HCT116 (cell line): ENCODE results near the gene CCDC188. TPM values are rescaled to one million over a fixed set of nuclear protein-coding genes. Genes with fewer than 3 reads are reported as not detected.

Experiments
- ATAC-seq: fragments of 200-7000 bp; cut with Tn5 transposase; 2 replicates; pipeline ENCODE4 v1.9.1; 2020; ENCODE audit warnings: mild to moderate bottlenecking, moderate library complexity
- BruUV-seq: library from RNA; stranded (reverse); fragments of 400-500 nt; replicated peaks from 2 replicates; lab custom pipeline; 2021; lab: Mats Ljungman, UMichigan
- CTCF ChIA-PET: fragments of 300-600 bp; sonication (Branson Sonifier 250); formaldehyde crosslinking; loops from one replicate; lab custom pipeline; 2021; ENCODE audit warnings: antibody characterized with exemption; lab: Charles Lee
- POLR2A ChIA-PET: fragments of 300-600, 350-600 bp; sonication (Branson Sonifier 250); formaldehyde crosslinking; loops from one replicate; lab custom pipeline; 2021; ENCODE audit warnings: antibody characterized with exemption; lab: Charles Lee
- RAD21 ChIA-PET, 2 experiments: fragments of 300-600 bp; sonication (Branson Sonifier 250); formaldehyde crosslinking; loops; one replicate each; lab custom pipeline; 2023; ENCODE audit warnings: low total read pairs in 2 of 2; ENCODE audit not compliant: uncharacterized antibody in 2 of 2, unreplicated experiment in 2 of 2, low non-redundant PET in 1 of 2; lab: Charles Lee
- DNase-seq: peaks from one replicate; pipeline ENCODE4 v3.0.0-alpha.2; 2010; ENCODE audit warnings: low read depth, low spot score
- H2AFZ ChIP-seq: fragments of 200-600 bp; shearing (Covaris generic), sonication (generic); 2 replicates; pipeline ENCODE4 v1.6.1; 2017; ENCODE audit warnings: low read depth, mixed run types, mixed read lengths, antibody characterized with exemption, low read length; ENCODE audit not compliant: poor library complexity, severe bottlenecking
- H3K27ac ChIP-seq: 2 replicates; pipeline ENCODE4 v1.5.1; 2012; ENCODE audit warnings: low read depth, low read length
- H3K27me3 ChIP-seq: fragments of 200-600 bp; sonication (generic); 2 replicates; pipeline ENCODE4 v1.6.1; 2016; ENCODE audit warnings: mixed run types, low read length, mixed read lengths; ENCODE audit not compliant: insufficient read depth
- H3K36me3 ChIP-seq, 2 experiments: fragments of 200-500 bp in 1 of 2; fragments of 200-600 bp in 1 of 2; sonication (Bioruptor generic) in 1 of 2; sonication (generic) in 1 of 2; 2 replicates each; pipeline versions ENCODE4 v1.5.1 to v1.6.1; 2014 to 2016; ENCODE audit warnings: low read length in 2 of 2, inconsistent platforms in 1 of 2, mixed read lengths in 1 of 2, mixed run types in 1 of 2; ENCODE audit not compliant: insufficient read depth in 2 of 2, control insufficient read depth in 1 of 2
- H3K4me1 ChIP-seq, 2 experiments: fragments of 200-600 bp in 1 of 2; sonication (generic) in 1 of 2; 2 replicates each; pipeline versions ENCODE4 v1.5.1 to v1.6.1; 2012 to 2017; ENCODE audit warnings: low read length in 2 of 2, inconsistent platforms in 1 of 2, mild to moderate bottlenecking in 1 of 2, mixed read lengths in 1 of 2, mixed run types in 1 of 2, moderate library complexity in 1 of 2; ENCODE audit not compliant: insufficient read depth in 2 of 2, control insufficient read depth in 1 of 2
- H3K4me2 ChIP-seq: fragments of 200-600 bp; sonication (generic); 2 replicates; pipeline ENCODE4 v1.6.1; 2017; ENCODE audit warnings: mixed run types, low read length, mixed read lengths
- H3K4me3 ChIP-seq, 2 experiments: fragments of 200-600 bp in 1 of 2; sonication (generic) in 1 of 2; replicated peaks in 1 of 2; 2 replicates each; pipeline ENCODE4 v1.5.1; 2011 to 2016; ENCODE audit warnings: low read length in 2 of 2, control low read depth in 1 of 2, low read depth in 1 of 2, mild to moderate bottlenecking in 1 of 2, mixed read lengths in 1 of 2, mixed run types in 1 of 2
- H3K79me2 ChIP-seq: fragments of 200-600 bp; sonication (generic); 2 replicates; pipeline ENCODE4 v1.6.1; 2017; ENCODE audit warnings: mild to moderate bottlenecking, mixed run types, low read length, moderate library complexity, mixed read lengths; ENCODE audit not compliant: insufficient read depth
- H3K9ac ChIP-seq: fragments of 200-600 bp; sonication (generic); 2 replicates; pipeline ENCODE4 v1.6.1; 2016; ENCODE audit warnings: low read length, mixed read lengths
- H3K9me2 ChIP-seq: fragments of 200-600 bp; sonication (generic), shearing (Covaris generic); 2 replicates; pipeline ENCODE4 v1.6.1; 2017; ENCODE audit warnings: mixed run types, mild to moderate bottlenecking, moderate library complexity; ENCODE audit not compliant: insufficient read depth
- H3K9me3 ChIP-seq, 2 experiments: fragments of 200-500 bp in 1 of 2; fragments of 200-600 bp in 1 of 2; sonication (Bioruptor generic) in 1 of 2; sonication (generic) in 1 of 2; 2 replicates each; pipeline ENCODE4 v1.6.1; 2014 to 2017; ENCODE audit warnings: low read length in 2 of 2, mixed read lengths in 2 of 2, inconsistent platforms in 1 of 2, low read depth in 1 of 2, mild to moderate bottlenecking in 1 of 2, mixed run types in 1 of 2, moderate library complexity in 1 of 2; ENCODE audit not compliant: control insufficient read depth in 1 of 2, insufficient read depth in 1 of 2
- H4K20me1 ChIP-seq: fragments of 200-600 bp; sonication (generic), shearing (Covaris generic); 2 replicates; pipeline ENCODE4 v1.6.1; 2017; ENCODE audit warnings: mixed run types, mild to moderate bottlenecking, moderate library complexity; ENCODE audit not compliant: insufficient read depth
- ATF3 ChIP-seq: IDR thresholded peaks from 2 replicates; pipeline ENCODE4 v1.6.1; 2012
- CBX3 ChIP-seq: IDR thresholded peaks from 2 replicates; pipeline ENCODE4 v1.6.1; 2012; ENCODE audit warnings: low read depth
- CTCF ChIP-seq, 3 experiments: fragments of 200-600 bp in 1 of 3; sonication (generic) in 1 of 3; IDR thresholded peaks in 2 of 3; conservative IDR thresholded peaks in 1 of 3; 2 replicates each; pipeline ENCODE4 v1.5.1; 2012 to 2017; ENCODE audit warnings: low read depth in 2 of 3, low read length in 2 of 3, antibody characterized with exemption in 1 of 3, borderline replicate concordance in 1 of 3, control low read depth in 1 of 3, mild to moderate bottlenecking in 1 of 3, mixed read lengths in 1 of 3, mixed run types in 1 of 3, moderate library complexity in 1 of 3; ENCODE audit not compliant: insufficient read depth in 1 of 3
- EGR1 ChIP-seq: IDR thresholded peaks from 2 replicates; pipeline ENCODE4 v1.6.1; 2012; ENCODE audit warnings: low read depth
- ELF1 ChIP-seq: IDR thresholded peaks from 2 replicates; pipeline ENCODE4 v1.6.1; 2012; ENCODE audit warnings: low read depth, borderline replicate concordance
- EZH2 ChIP-seq: fragments of 200-600 bp; sonication (generic); IDR thresholded peaks from 2 replicates; pipeline ENCODE4 v1.6.1; 2017; ENCODE audit warnings: antibody characterized with exemption, mixed run types
- FOSL1 ChIP-seq: IDR thresholded peaks from 2 replicates; pipeline ENCODE4 v1.6.1; 2012; ENCODE audit warnings: low read depth
- JUND ChIP-seq: IDR thresholded peaks from 2 replicates; pipeline ENCODE4 v1.6.1; 2012
- POLR2A ChIP-seq: IDR thresholded peaks from 2 replicates; pipeline ENCODE4 v1.7.0; 2011; ENCODE audit warnings: borderline replicate concordance; ENCODE audit not compliant: insufficient read depth, insufficient read length; ENCODE audit errors: extremely low read depth
- REST ChIP-seq: IDR thresholded peaks from 2 replicates; pipeline ENCODE4 v1.6.1; 2012; ENCODE audit warnings: low read depth
- SIN3A ChIP-seq: IDR thresholded peaks from 2 replicates; pipeline ENCODE4 v1.6.1; 2012; ENCODE audit warnings: low read depth
- SP1 ChIP-seq: IDR thresholded peaks from 2 replicates; pipeline ENCODE4 v1.6.1; 2012; ENCODE audit warnings: low read depth
- SRF ChIP-seq: IDR thresholded peaks from 2 replicates; pipeline ENCODE4 v1.6.1; 2012; ENCODE audit warnings: low read depth
- TCF7L2 ChIP-seq: IDR thresholded peaks from 2 replicates; pipeline ENCODE4 v1.7.0; 2011; ENCODE audit warnings: borderline replicate concordance, inconsistent platforms; ENCODE audit not compliant: insufficient read depth, insufficient read length; ENCODE audit errors: extremely low read depth
- YY1 ChIP-seq: IDR thresholded peaks from 2 replicates; pipeline ENCODE4 v1.6.1; 2011; ENCODE audit warnings: low read length, low read depth, moderate library complexity, mild to moderate bottlenecking; ENCODE audit not compliant: insufficient replicate concordance; ENCODE audit errors: extremely low read depth
- ZBTB33 ChIP-seq: IDR thresholded peaks from 2 replicates; pipeline ENCODE4 v1.6.1; 2011; ENCODE audit warnings: mild to moderate bottlenecking, low read length, moderate library complexity; ENCODE audit not compliant: insufficient replicate concordance; ENCODE audit errors: extremely low read depth
- ZFX ChIP-seq: fragments of 450-650 bp; IDR thresholded peaks from 2 replicates; pipeline ENCODE4 v1.6.1; 2017
- ZNF274 ChIP-seq: fragments of 200-500 bp; sonication (Bioruptor generic); IDR thresholded peaks from 2 replicates; pipeline ENCODE4 v1.6.1; 2014; ENCODE audit warnings: mild to moderate bottlenecking, low read depth, low read length, inconsistent platforms
- intact Hi-C: fragments of 100-400 bp; cut with micrococcal nuclease; formaldehyde crosslinking; loops from 2 replicates; pipeline ENCODE4 v1.10.0; 2022
- total RNA-seq: library from RNA; stranded (reverse); gene quantifications from one replicate; pipeline ENCODE4 v1.2.1, GENCODE V29; 2021; ENCODE audit not compliant: unreplicated experiment

CCDC188 gene
- total RNA-seq, 1 experiment from 2014 or later, result not detected

GRCh38 chr22:20147237-20147988 is 3.4 kb downstream of the CCDC188 start:
- POLR2A ChIA-PET, result no interaction called here
- no peak for TF ChIP-seq REST
- no peak for TF ChIP-seq POLR2A
- TF ChIP-seq ZBTB33, result no peak
- no peak for TF ChIP-seq ATF3
- no peak for TF ChIP-seq CBX3
- TF ChIP-seq SRF, result no peak
- no peak for TF ChIP-seq EZH2
- no peak for TF ChIP-seq ELF1
- TF ChIP-seq ZNF274, result no peak
- TF ChIP-seq YY1, result no peak
- TF ChIP-seq SP1, result no peak
- no peak for TF ChIP-seq TCF7L2
- TF ChIP-seq SIN3A, result no peak
- TF ChIP-seq ZFX, result no peak
- TF ChIP-seq EGR1, result no peak
- no peak for TF ChIP-seq CTCF (IDR thresholded peaks at IDR 0.05 in 2 of 3, conservative IDR thresholded peaks at IDR 0.05 in 1 of 3; ENCODE audit: borderline replicate concordance in 1 of 3, insufficient read depth in 1 of 3, low read depth in 2 of 3, low read length in 2 of 3)
- no peak for TF ChIP-seq FOSL1
- no peak for TF ChIP-seq JUND
- Histone ChIP-seq H3K9ac (no peak overlapping the region), H3K4me2 (no peak overlapping the region), H2AFZ (no peak overlapping the region), H4K20me1 (no peaks in the 10 kb centered on the region), H3K9me2 (no peaks in the 10 kb centered on the region), H3K4me3 (no peak overlapping the region), H3K27ac (no peak overlapping the region), H3K9me3 (no peaks in the 10 kb centered on the region), H3K79me2 (no peaks in the 10 kb centered on the region), H3K36me3 (no peaks in the 10 kb centered on the region; a peak in 1 of 4 replicates), H3K4me1 (no peaks in the 10 kb centered on the region), H3K27me3 (no peaks in the 10 kb centered on the region)
- ATAC-seq (no peak), DNase-seq (no peak)
- intact Hi-C loops, result no loop called here
- RAD21 ChIA-PET, result no interaction called here
- BruUV-seq, result no TSS peak
- CTCF ChIA-PET, result no interaction called here
